HG03442 (cell line): ENCODE results near the gene PI16.

ENCODE experiments used
- ATAC-seq: cut with Tn5 transposase; IDR thresholded peaks from one replicate; pipeline ENCODE4 v1.9.1; 2021; ENCODE audit warnings: mild to moderate bottlenecking, moderate library complexity; ENCODE audit not compliant: unreplicated experiment

The PI16 gene

GRCh38 chr6:36997811-36998722 lies 43.5 kb downstream of the PI16 start:
- no peak for ATAC-seq

GRCh38 chr6:36998723-36999038 lies 44.1 kb downstream of the PI16 start:
- no peak for ATAC-seq

GRCh38 chr6:36999061-36999750 lies 44.7 kb downstream of the PI16 start:
- ATAC-seq, result no peak

- ATAC-seq, result no peak
These were observed 45.2 kb downstream of the PI16 start for GRCh38 chr6:36999751-37000125.

GRCh38 chr6:37004044-37004980 lies 49.8 kb downstream of the PI16 start:
- ATAC-seq, result no peak

- ATAC-seq, result peak; percentile 57
These were observed 50.7 kb downstream of the PI16 start, which contains the start of gene FGD2 for GRCh38 chr6:37005061-37005810. Gene FGD2 (plus strand): TSS chr6:37005655. CDS start chr6:37005818, 163 bp downstream.

- peak; percentile 8 for ATAC-seq
These were observed 51.5 kb downstream of the PI16 start for GRCh38 chr6:37005827-37006567.

GRCh38 chr6:37006793-37007339 lies 52.3 kb downstream of the PI16 start:
- ATAC-seq, result no peak

GRCh38 chr6:37007340-37008043 lies 53.0 kb downstream of the PI16 start:
- ATAC-seq, result no peak

GRCh38 chr6:37008484-37009465 lies 54.2 kb downstream of the PI16 start:
- ATAC-seq, result no peak

- ATAC-seq, result no peak
These were observed 55.9 kb downstream of the PI16 start for GRCh38 chr6:37010402-37010892.

GRCh38 chr6:37011656-37012378 lies 57.3 kb downstream of the PI16 start:
- no peak for ATAC-seq

- ATAC-seq, result no peak
These were observed 59.3 kb downstream of the PI16 start for GRCh38 chr6:37013516-37014491.
